ENCODE measurements around the gene RXFP1. TPM values are rescaled to one million over a fixed set of nuclear protein-coding genes. Genes with fewer than 3 reads are reported as not detected.
A peak's percentile ranks its signal among the peaks of the same experiment; 100 is the strongest.

The RXFP1 gene
- not detected in 2 replicates for total RNA-seq (2014; rRNA removed; shearing (Covaris generic))

DNA sequence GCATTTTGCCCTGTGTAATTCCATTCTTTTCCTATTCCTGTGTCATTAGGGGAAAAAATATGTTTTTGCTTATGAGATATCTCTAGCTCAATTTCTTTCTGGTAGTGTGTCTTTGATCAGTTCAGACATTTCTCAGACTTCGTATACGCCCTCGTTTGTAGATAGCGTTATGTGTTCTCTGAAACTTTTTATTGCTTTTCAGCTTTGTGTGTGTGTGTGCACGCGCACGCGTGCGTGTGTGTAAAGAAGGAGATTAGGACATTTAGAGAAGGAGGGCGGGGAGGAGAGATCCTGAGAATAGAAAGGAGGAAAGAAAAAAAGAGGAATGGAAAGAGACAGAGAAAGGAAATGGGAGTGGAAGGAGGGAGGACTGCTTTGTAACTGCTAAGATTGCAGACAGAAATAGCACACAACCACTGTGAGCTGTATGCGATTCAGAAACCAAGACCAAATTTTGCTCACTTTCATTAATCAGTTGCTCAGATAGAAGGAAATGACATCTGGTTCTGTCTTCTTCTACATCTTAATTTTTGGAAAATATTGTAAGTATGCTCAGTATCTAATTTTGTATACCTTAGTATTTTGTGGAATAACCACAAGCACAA lies at the start of gene RXFP1:
TSS of gene RXFP1 (plus strand) at position 399 of the 605 bp plus-strand sequence. CDS start at position 494, 95 bp downstream.
- H3K27me3 ChIP-seq (ENCODE audit: control insufficient read depth, insufficient read depth, low read length), result no peaks in the 10 kb centered on the region
- no peak within 1 kb of the TSS for H3K4me3 ChIP-seq (ENCODE audit: insufficient read depth, low read depth, low read length)
- DNase-seq, result no peak
- no peaks in the 10 kb centered on the region for H3K36me3 ChIP-seq (replicated peaks; ENCODE audit: control insufficient read depth, insufficient read depth, low read length)

DNA sequence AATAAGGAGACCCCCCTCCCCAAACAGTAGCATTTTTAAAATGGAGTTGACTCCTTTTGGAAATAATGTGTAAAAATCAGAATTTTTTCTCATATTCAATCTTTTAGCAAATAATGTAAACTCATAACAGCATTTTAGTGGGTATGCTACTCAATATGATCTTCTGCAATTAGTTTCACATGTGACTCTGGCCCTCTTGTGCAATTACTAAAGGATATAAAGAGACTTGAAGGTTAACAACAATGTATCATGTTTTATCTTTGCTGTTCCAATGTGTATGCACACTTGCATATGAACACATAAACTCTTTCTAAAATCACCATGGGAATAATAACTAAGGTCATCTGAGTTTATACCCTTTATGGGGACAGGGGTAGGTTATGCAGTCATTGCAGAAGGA lies 39.9 kb upstream of the RXFP1 start:
- DNase-seq, result no peak
- Histone ChIP-seq H3K27me3 (ENCODE audit: control insufficient read depth, insufficient read depth, low read length) (no peaks in the 10 kb centered on the region), H3K4me3 (ENCODE audit: insufficient read depth, low read depth, low read length) (no peak overlapping the region), H3K36me3 (replicated peaks; ENCODE audit: control insufficient read depth, insufficient read depth, low read length) (no peaks in the 10 kb centered on the region)

DNA sequence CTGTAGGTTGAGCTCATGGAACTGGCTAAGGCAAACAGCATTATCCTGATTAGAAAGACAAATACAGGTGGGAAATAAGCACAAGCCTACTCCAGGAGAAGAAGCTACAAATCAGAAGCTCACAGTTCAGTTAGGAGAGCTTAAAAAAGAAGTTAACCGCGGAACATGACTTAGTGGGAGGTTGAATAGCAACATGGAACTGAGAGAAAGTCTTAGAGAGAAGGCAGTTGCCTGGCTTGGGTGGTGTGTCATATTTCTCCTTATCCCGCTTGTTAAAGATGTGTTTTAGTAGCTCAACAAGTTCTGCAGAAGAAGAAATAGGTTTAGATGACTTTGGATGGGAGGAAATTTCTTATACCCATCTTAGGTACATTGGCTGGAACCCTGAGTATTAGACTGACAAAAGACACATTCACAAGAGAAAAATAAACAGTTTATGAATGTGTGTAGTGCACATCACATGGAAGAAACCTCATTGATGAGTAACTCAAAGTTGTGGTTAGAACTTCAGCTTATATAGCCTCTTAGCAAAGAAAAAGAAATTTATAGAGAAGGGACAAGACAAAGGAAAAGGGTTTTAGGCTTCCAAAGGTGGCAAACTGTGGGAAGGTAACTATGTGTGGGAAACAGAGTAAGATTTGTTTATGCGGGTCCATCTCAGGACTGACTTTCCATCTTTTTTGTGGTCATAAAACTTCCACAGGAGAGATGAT lies 37.4 kb upstream of the RXFP1 start:
- H3K4me3 ChIP-seq (ENCODE audit: insufficient read depth, low read depth, low read length), result no peak overlapping the region
- no peaks in the 10 kb centered on the region for H3K27me3 ChIP-seq (ENCODE audit: control insufficient read depth, insufficient read depth, low read length)
- no peak for DNase-seq
- H3K36me3 ChIP-seq (replicated peaks; ENCODE audit: control insufficient read depth, insufficient read depth, low read length), result no peaks in the 10 kb centered on the region

GRCh38 chr4:158490629-158491028 lies 31.1 kb upstream of the RXFP1 start:
- no peaks in the 10 kb centered on the region for H3K36me3 ChIP-seq (replicated peaks; ENCODE audit: control insufficient read depth, insufficient read depth, low read length)
- H3K4me3 ChIP-seq (ENCODE audit: insufficient read depth, low read depth, low read length), result no peak overlapping the region
- no peak for DNase-seq
- no peaks in the 10 kb centered on the region for H3K27me3 ChIP-seq (ENCODE audit: control insufficient read depth, insufficient read depth, low read length)

DNA sequence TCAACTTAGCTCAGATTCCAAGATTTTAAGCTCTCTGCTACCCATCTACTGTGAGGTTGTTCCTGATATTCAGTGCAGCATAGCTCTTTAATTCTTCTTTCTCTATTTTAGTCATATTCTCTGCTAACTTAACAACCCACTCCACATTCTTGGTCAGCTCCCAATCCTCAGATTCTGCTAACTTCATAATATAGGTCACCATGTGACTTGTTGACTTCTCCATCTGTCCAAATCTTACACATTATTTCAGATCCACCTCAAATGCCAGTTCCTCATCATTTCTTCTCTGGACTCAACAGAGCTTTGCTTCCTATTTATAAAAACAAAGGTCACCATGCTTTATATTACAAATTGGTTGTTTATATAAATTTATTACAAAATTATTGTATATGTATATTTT lies 29.3 kb upstream of the RXFP1 start:
- H3K4me3 ChIP-seq (ENCODE audit: insufficient read depth, low read depth, low read length), result no peak overlapping the region
- no peaks in the 10 kb centered on the region for H3K27me3 ChIP-seq (ENCODE audit: control insufficient read depth, insufficient read depth, low read length)
- no peak for DNase-seq
- no peaks in the 10 kb centered on the region for H3K36me3 ChIP-seq (replicated peaks; ENCODE audit: control insufficient read depth, insufficient read depth, low read length)

DNA sequence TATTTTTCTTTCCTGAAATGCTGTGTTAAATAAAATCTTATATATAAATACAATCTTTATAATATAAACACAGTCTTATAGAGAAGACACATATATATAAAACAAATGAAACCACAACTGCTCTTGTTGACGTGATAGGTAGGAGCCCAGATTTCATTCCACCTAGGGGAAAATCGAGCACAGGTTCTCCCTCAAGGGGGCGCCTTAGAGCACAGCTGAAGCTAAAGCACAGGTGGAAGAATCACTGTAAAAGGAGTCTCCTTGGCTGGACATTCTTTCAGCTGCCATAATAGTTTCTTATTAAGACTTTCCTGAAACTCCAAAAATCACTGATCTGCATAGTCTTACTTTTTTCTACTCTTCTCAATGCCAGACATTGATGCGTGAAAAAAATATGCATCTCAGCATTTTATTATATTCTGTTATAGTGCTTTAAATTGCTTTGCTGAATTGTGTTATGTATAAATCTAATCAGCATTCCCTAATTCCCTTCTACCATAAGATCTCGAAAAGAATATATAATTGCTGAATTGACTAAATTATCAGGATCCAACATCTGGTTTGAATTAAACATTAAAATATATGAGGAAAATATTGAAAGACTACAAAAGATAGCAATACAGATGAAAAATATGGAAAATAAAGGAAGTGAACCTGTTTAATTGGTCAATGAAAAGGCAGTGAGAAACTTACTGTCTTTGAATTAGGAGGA lies 25.5 kb upstream of the RXFP1 start:
- no peaks in the 10 kb centered on the region for H3K36me3 ChIP-seq (replicated peaks; ENCODE audit: control insufficient read depth, insufficient read depth, low read length)
- H3K4me3 ChIP-seq (ENCODE audit: insufficient read depth, low read depth, low read length), result no peak overlapping the region
- no peaks in the 10 kb centered on the region for H3K27me3 ChIP-seq (ENCODE audit: control insufficient read depth, insufficient read depth, low read length)
- DNase-seq, result peak; percentile 55

- H3K27me3 ChIP-seq (ENCODE audit: control insufficient read depth, insufficient read depth, low read length), result no peaks in the 10 kb centered on the region
These were observed 21.6 kb upstream of the RXFP1 start for GRCh38 chr4:158500054-158500453.

GRCh38 chr4:158513256-158513655 lies 8.4 kb upstream of the RXFP1 start:
- no peak overlapping the region for H3K4me3 ChIP-seq (ENCODE audit: insufficient read depth, low read depth, low read length)
- H3K36me3 ChIP-seq (replicated peaks; ENCODE audit: control insufficient read depth, insufficient read depth, low read length), result no peaks in the 10 kb centered on the region
- no peaks in the 10 kb centered on the region for H3K27me3 ChIP-seq (ENCODE audit: control insufficient read depth, insufficient read depth, low read length)
- DNase-seq, result no peak

More at GRCh38 chr4:158500054-158500453, 21.6 kb upstream of the RXFP1 start:
- Histone ChIP-seq H3K4me3 (ENCODE audit: insufficient read depth, low read depth, low read length) (no peak overlapping the region), H3K36me3 (replicated peaks; ENCODE audit: control insufficient read depth, insufficient read depth, low read length) (no peaks in the 10 kb centered on the region)
- no peak for DNase-seq

DNA sequence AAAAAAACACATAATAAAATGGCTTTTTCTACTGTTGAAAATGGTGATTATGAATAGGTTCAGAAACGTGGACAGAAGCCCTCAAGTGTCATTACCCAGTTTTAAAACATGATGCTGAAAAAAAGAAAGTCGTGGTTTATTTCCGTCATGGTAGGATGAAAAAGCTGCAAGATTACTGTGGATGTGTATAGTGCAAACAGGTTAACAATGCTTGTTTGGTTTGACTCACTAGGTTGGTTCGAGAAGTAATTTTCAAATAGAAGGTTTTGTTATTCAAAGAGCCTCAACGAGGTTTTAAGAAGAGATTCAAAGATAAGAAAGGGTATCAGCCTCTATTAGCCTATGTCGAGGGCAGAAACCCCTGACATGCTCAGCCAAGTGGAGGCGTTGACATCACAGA lies 2.5 kb upstream of the RXFP1 start:
- DNase-seq, result no peak

DNA sequence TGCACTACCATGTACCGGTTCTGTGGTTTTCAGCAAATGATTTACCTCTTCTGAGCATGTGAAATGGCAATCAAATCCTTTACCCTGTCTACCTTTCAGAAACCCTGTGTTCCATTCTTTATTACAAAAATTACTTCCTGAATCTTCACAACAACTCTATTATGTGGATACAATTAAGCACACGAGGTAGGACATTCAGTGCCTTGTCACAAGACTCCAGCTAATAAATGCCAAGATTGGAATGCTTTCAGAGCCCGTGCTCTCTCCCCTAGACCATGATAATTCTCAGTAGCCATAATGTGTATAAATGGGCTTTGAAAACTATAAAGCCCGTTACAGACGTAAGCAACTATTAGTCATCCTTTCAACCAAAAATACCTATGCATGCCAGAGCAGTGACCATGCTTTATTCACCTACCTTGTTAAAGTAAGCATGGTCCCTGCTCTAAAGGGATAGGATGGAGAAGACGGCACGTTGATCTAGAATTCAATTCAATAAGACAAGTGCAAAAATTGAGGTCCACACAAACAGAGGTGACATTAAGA lies 2.4 kb downstream of the RXFP1 start:
- Histone ChIP-seq H3K36me3 (replicated peaks; ENCODE audit: control insufficient read depth, insufficient read depth, low read length) (no peaks in the 10 kb centered on the region), H3K4me3 (ENCODE audit: insufficient read depth, low read depth, low read length) (no peak overlapping the region), H3K27me3 (ENCODE audit: control insufficient read depth, insufficient read depth, low read length) (no peaks in the 10 kb centered on the region)
- DNase-seq, result no peak

More for the DNA sequence above, 2.5 kb upstream of the RXFP1 start:
- H3K4me3 ChIP-seq (ENCODE audit: insufficient read depth, low read depth, low read length), result no peak overlapping the region
- no peaks in the 10 kb centered on the region for H3K27me3 ChIP-seq (ENCODE audit: control insufficient read depth, insufficient read depth, low read length)
- no peaks in the 10 kb centered on the region for H3K36me3 ChIP-seq (replicated peaks; ENCODE audit: control insufficient read depth, insufficient read depth, low read length)

- H3K27me3 ChIP-seq (ENCODE audit: control insufficient read depth, insufficient read depth, low read length), result no peaks in the 10 kb centered on the region
- DNase-seq, result no peak
- no peak overlapping the region for H3K4me3 ChIP-seq (ENCODE audit: insufficient read depth, low read depth, low read length)
- H3K36me3 ChIP-seq (replicated peaks; ENCODE audit: control insufficient read depth, insufficient read depth, low read length), result no peaks in the 10 kb centered on the region
These were observed 5.8 kb downstream of the RXFP1 start for GRCh38 chr4:158527516-158527915.

- no peak for DNase-seq
- Histone ChIP-seq H3K36me3 (replicated peaks; ENCODE audit: control insufficient read depth, insufficient read depth, low read length) (no peaks in the 10 kb centered on the region), H3K4me3 (ENCODE audit: insufficient read depth, low read depth, low read length) (no peak overlapping the region), H3K27me3 (ENCODE audit: control insufficient read depth, insufficient read depth, low read length) (no peaks in the 10 kb centered on the region)
These were observed 7.8 kb downstream of the RXFP1 start for GRCh38 chr4:158529505-158529904.

- H3K36me3 ChIP-seq (replicated peaks; ENCODE audit: control insufficient read depth, insufficient read depth, low read length), result no peaks in the 10 kb centered on the region
- DNase-seq, result no peak
- no peaks in the 10 kb centered on the region for H3K27me3 ChIP-seq (ENCODE audit: control insufficient read depth, insufficient read depth, low read length)
- no peak overlapping the region for H3K4me3 ChIP-seq (ENCODE audit: insufficient read depth, low read depth, low read length)
These were observed 8.7 kb downstream of the RXFP1 start for GRCh38 chr4:158530381-158530780.

DNA sequence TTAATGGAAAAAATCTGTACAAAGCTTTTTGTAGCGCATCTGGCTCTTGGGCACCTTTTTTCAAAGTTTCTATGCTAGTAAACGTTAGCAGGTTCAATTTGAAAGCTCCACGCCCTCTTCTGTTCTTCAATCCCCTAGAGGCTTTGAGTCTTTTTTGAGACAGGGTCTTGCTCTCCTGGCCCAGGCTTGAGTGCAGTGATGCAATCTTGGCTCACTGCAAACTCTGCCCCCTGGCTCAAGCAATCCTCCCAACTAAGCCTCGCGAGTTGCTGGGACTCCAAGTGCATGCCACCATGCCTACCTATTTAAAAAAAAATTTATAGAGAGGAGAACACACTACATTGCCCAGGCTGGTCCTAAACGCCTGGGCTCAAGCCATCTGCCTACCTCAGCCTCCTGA lies 9.2 kb downstream of the RXFP1 start:
- H3K4me3 ChIP-seq (ENCODE audit: insufficient read depth, low read depth, low read length), result no peak overlapping the region
- no peak for DNase-seq
- H3K27me3 ChIP-seq (ENCODE audit: control insufficient read depth, insufficient read depth, low read length), result no peaks in the 10 kb centered on the region
- no peaks in the 10 kb centered on the region for H3K36me3 ChIP-seq (replicated peaks; ENCODE audit: control insufficient read depth, insufficient read depth, low read length)

Measured in H7 (cell line).